ENCODE measurements around the gene CIDEB. TPM values are rescaled to one million over a fixed set of nuclear protein-coding genes. Genes with fewer than 3 reads are reported as not detected.

Gene CIDEB
- total and polyA plus RNA-seq, 2 of the 13 experiments (the other 11 are each of a cell fraction or from before 2014, with no cell fraction given) = 35.8 to 110 TPM

- TF ChIP-seq NFRKB (IDR thresholded peaks at IDR 0.05) (no peak), RERE (CRISPR knock-in tag; IDR thresholded peaks at IDR 0.05; ENCODE audit: low read depth) (no peak), GTF3A (CRISPR knock-in tag; conservative IDR thresholded peaks at IDR 0.05) (no peak), ZNF20 (CRISPR knock-in tag; IDR thresholded peaks at IDR 0.05) (no peak), RAD21 (CRISPR knock-in tag; IDR thresholded peaks at IDR 0.05) (no peak), ATF5 (CRISPR knock-in tag; IDR thresholded peaks at IDR 0.05; ENCODE audit: low read depth) (0 out of 2 replicates have a peak, but pooled peaks have one; percentile 58), ZNF660 (CRISPR knock-in tag; IDR thresholded peaks at IDR 0.05; ENCODE audit: borderline replicate concordance, low read depth) (no peak), ZNF569 (CRISPR knock-in tag; IDR thresholded peaks at IDR 0.05; ENCODE audit: borderline replicate concordance) (no peak), ZNF773 (CRISPR knock-in tag; IDR thresholded peaks at IDR 0.05; ENCODE audit: borderline replicate concordance) (no peak), ZNF543 (CRISPR knock-in tag; IDR thresholded peaks at IDR 0.05) (no peak), PATZ1 (CRISPR knock-in tag; IDR thresholded peaks at IDR 0.05) (peak; percentile 63; the same call in 1 of the 2 replicates), ZNF180 (CRISPR knock-in tag; IDR thresholded peaks at IDR 0.05; ENCODE audit: borderline replicate concordance, low read depth) (no peak), ATF7 (IDR thresholded peaks at IDR 0.05) (no peak), ATF7 (CRISPR knock-in tag; IDR thresholded peaks at IDR 0.05) (no peak), ZNF737 (CRISPR knock-in tag; IDR thresholded peaks at IDR 0.05; ENCODE audit: borderline replicate concordance) (no peak), NPAS2 (CRISPR knock-in tag; IDR thresholded peaks at IDR 0.05; ENCODE audit: borderline replicate concordance) (no peak), ATF2 (CRISPR knock-in tag; IDR thresholded peaks at IDR 0.05) (no peak)
These were observed 36.3 kb upstream of the CIDEB start (continued) for GRCh38 chr14:24343795-24344660.

Data from HepG2 (cell line).